ENCODE results near the gene PTPRU.

The PTPRU gene

GRCh38 chr1:29327223-29327935 is 91.1 kb downstream of the PTPRU start:
- TF ChIP-seq CTCF (IDR thresholded peaks at IDR 0.05; ENCODE audit: control insufficient read depth, extremely low read depth, insufficient read depth) = no peak
- H3K4me3 ChIP-seq (ENCODE audit: low read depth, low read length) = no peak overlapping the region
- DNase-seq (ENCODE audit: low read depth) = no peak

GRCh38 chr1:29329022-29329775 is 92.9 kb downstream of the PTPRU start:
- H3K4me3 ChIP-seq (ENCODE audit: low read depth, low read length) = no peak overlapping the region
- no peak for TF ChIP-seq CTCF (IDR thresholded peaks at IDR 0.05; ENCODE audit: control insufficient read depth, extremely low read depth, insufficient read depth)
- no peak for DNase-seq (ENCODE audit: low read depth)

GRCh38 chr1:29330089-29330488 is 93.8 kb downstream of the PTPRU start:
- TF ChIP-seq CTCF (IDR thresholded peaks at IDR 0.05; ENCODE audit: control insufficient read depth, extremely low read depth, insufficient read depth) = no peak
- no peak overlapping the region for H3K4me3 ChIP-seq (ENCODE audit: low read depth, low read length)
- DNase-seq (ENCODE audit: low read depth) = no peak

- no peak for TF ChIP-seq CTCF (IDR thresholded peaks at IDR 0.05; ENCODE audit: control insufficient read depth, extremely low read depth, insufficient read depth)
- H3K4me3 ChIP-seq (ENCODE audit: low read depth, low read length) = no peak overlapping the region
- DNase-seq (ENCODE audit: low read depth) = no peak
These were observed 94.5 kb downstream of the PTPRU start for GRCh38 chr1:29330856-29331255.

- no peak overlapping the region for H3K4me3 ChIP-seq (ENCODE audit: low read depth, low read length)
- no peak for TF ChIP-seq CTCF (IDR thresholded peaks at IDR 0.05; ENCODE audit: control insufficient read depth, extremely low read depth, insufficient read depth)
- DNase-seq (ENCODE audit: low read depth) = no peak
These were observed 95.0 kb downstream of the PTPRU start for GRCh38 chr1:29331309-29331708.

- no peak overlapping the region for H3K4me3 ChIP-seq (ENCODE audit: low read depth, low read length)
- TF ChIP-seq CTCF (IDR thresholded peaks at IDR 0.05; ENCODE audit: control insufficient read depth, extremely low read depth, insufficient read depth) = no peak
- no peak for DNase-seq (ENCODE audit: low read depth)
These were observed 95.4 kb downstream of the PTPRU start for GRCh38 chr1:29331729-29332128.
